Amygdala (tissue), 56 donors: Measurements from ENCODE around the gene EFHC1.
"Not testable (repeated sequence)": the region's sequence is repeated elsewhere in the genome, so short reads cannot be mapped to it uniquely, and the experiment has no call there.

Experiments
- DNase-seq, 56 donors: peaks; one replicate each; lab custom pipeline; 2025; lab: John Stamatoyannopoulos, UW

Gene EFHC1

GRCh38 chr6:52419809-52420667 lies at the start of gene EFHC1:
EFHC1 (plus strand) TSS chr6:52420342; CDS start chr6:52420411, 69 bp downstream.
- peak; percentile 75 to 99 (median 96) for DNase-seq

GRCh38 chr6:52371656-52372191 lies 48.4 kb upstream of the EFHC1 start:
- DNase-seq, result peak in 2 of 56 donors; percentile 5 to 10

GRCh38 chr6:52373151-52373690 lies 46.9 kb upstream of the EFHC1 start:
- DNase-seq, result peak in 9 of 56 donors; percentile 17 to 43 (median 29)

- DNase-seq, result no peak
Observed at GRCh38 chr6:52374247-52374646, 45.9 kb upstream of the EFHC1 start.

- DNase-seq, result peak in 7 of 56 donors; percentile 9 to 27 (median 17)
Observed at GRCh38 chr6:52375780-52376556, 44.2 kb upstream of the EFHC1 start.

GRCh38 chr6:52376763-52377162 lies 43.4 kb upstream of the EFHC1 start:
- peak in 19 of 56 donors; percentile 6 to 68 (median 24) for DNase-seq

GRCh38 chr6:52377538-52378221 lies 42.5 kb upstream of the EFHC1 start:
- no peak for DNase-seq

GRCh38 chr6:52381249-52381648 lies 38.9 kb upstream of the EFHC1 start:
- DNase-seq, result no peak

GRCh38 chr6:52384145-52384766 lies 35.9 kb upstream of the EFHC1 start:
- DNase-seq, result no peak

- no peak for DNase-seq
Observed at GRCh38 chr6:52385074-52385473, 35.1 kb upstream of the EFHC1 start.

- DNase-seq, result not testable (repeated sequence)
Observed at GRCh38 chr6:52388119-52388518, 32.0 kb upstream of the EFHC1 start.

- DNase-seq, result peak in 21 of 56 donors; percentile 10 to 59 (median 41)
Observed at GRCh38 chr6:52388790-52389189, 31.4 kb upstream of the EFHC1 start.

- DNase-seq, result no peak
Observed at GRCh38 chr6:52389264-52389625, 30.9 kb upstream of the EFHC1 start.

GRCh38 chr6:52389626-52390360 lies 30.3 kb upstream of the EFHC1 start:
- peak in 9 of 56 donors; percentile 8 to 61 (median 21) for DNase-seq

- peak in 1 of 56 donors; percentile 5 for DNase-seq
Observed at GRCh38 chr6:52390361-52390727, 29.8 kb upstream of the EFHC1 start.

- DNase-seq, result peak in 9 of 56 donors; percentile 11 to 41 (median 23)
Observed at GRCh38 chr6:52391599-52391998, 28.5 kb upstream of the EFHC1 start.

- no peak for DNase-seq
Observed at GRCh38 chr6:52392944-52393343, 27.2 kb upstream of the EFHC1 start.

GRCh38 chr6:52393780-52394179 lies 26.4 kb upstream of the EFHC1 start:
- DNase-seq, result no peak

GRCh38 chr6:52394251-52394666 lies 25.9 kb upstream of the EFHC1 start:
- no peak for DNase-seq
